HG02759 (cell line): ENCODE data around the gene HK2.

Source experiments
- ATAC-seq: cut with Tn5 transposase; IDR thresholded peaks from one replicate; pipeline ENCODE4 v1.9.1; 2021; ENCODE audit warnings: mild to moderate bottlenecking, moderate library complexity; ENCODE audit not compliant: unreplicated experiment

Gene HK2

GRCh38 chr2:74856599-74856998 lies 22.7 kb downstream of the HK2 start:
- no peak for ATAC-seq

- no peak for ATAC-seq
Measured at GRCh38 chr2:74857215-74857614, 23.3 kb downstream of the HK2 start.

- no peak for ATAC-seq
Measured at GRCh38 chr2:74857725-74858124, 23.8 kb downstream of the HK2 start.

DNA sequence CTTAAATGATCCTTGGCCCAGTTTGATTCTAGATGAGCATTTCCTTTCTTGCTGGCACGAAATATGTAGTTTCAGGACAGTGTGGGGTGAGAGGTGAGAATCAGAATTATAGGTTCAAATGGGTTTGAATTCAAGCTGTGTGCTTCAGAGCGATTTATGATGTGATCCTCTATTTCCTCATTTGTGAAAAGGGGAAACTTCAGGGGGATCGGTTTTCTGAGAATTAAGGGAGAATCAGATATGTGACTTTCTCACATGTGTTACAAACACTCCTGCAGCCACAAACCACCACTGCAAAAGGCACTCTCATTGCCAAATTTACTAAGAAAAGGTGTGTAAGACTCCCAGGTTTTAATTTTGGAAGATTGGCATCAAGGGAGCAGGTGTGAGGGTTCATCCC lies 24.4 kb downstream of the HK2 start:
- no peak for ATAC-seq

DNA sequence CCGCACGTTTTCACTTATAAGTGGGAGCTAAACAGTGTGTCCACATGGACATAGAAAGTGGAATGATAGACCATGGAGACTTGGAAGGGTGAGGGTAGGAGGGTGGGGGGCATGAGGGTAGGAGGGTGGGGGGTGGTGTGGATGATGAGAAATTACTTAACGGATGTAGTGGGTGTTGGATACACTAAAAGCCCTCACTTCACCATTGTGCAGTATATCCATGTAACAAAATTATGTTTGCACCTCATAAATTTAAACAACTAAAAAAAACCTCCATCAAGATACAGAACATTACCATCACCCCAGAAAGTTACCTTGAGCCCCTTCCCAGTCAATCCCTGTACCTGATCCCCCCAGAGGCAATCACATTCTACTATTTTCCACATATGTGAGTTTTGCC lies 26.2 kb downstream of the HK2 start:
- no peak for ATAC-seq

DNA sequence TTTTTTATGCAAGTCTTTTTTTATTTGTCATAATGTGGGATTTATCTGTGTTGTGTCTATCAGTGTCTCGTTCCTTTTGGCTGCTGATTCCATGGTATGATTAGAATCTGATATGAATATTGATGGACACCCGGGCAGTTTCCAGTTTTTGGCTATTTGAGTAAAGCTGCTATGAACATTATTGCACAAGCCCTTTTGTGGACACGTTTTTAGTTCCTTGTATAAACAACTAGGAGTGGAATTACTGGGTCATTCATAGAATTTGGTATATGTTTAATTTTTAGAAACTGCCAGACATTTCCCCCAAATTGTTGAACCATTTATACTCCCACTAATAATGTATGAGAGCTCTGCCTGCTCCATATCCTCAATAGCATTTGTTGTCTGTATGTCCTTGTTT lies 26.6 kb downstream of the HK2 start:
- no peak for ATAC-seq

GRCh38 chr2:74861531-74861930 lies 27.6 kb downstream of the HK2 start:
- ATAC-seq, result no peak

- no peak for ATAC-seq
Measured at GRCh38 chr2:74862020-74862964, 28.4 kb downstream of the HK2 start.

DNA sequence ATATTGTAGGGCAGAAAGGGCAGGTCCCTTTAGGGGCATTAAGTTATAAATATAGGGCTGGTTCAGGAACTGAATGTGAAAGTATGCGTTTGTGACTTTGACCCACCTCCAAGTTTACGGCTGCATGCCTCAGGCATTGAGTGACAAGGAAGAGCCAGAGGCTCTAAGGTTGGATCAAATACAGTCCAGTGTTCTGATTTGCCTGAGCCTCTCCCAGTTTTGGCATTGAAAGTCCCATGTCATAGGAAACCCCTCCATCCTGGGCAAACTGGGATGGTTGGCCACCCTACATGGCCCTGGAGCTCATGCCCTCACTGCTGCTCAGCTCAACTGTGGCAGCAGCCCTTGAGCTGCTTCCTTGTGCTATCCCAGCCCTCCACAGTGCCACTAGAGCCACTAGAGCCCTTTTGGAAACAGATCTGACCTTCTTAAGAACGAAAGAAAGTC lies 29.9 kb downstream of the HK2 start:
- peak; percentile 48 for ATAC-seq

- no peak for ATAC-seq
Measured at GRCh38 chr2:74864728-74865722, 31.1 kb downstream of the HK2 start.

GRCh38 chr2:74865770-74866674 lies 32.1 kb downstream of the HK2 start:
- no peak for ATAC-seq

DNA sequence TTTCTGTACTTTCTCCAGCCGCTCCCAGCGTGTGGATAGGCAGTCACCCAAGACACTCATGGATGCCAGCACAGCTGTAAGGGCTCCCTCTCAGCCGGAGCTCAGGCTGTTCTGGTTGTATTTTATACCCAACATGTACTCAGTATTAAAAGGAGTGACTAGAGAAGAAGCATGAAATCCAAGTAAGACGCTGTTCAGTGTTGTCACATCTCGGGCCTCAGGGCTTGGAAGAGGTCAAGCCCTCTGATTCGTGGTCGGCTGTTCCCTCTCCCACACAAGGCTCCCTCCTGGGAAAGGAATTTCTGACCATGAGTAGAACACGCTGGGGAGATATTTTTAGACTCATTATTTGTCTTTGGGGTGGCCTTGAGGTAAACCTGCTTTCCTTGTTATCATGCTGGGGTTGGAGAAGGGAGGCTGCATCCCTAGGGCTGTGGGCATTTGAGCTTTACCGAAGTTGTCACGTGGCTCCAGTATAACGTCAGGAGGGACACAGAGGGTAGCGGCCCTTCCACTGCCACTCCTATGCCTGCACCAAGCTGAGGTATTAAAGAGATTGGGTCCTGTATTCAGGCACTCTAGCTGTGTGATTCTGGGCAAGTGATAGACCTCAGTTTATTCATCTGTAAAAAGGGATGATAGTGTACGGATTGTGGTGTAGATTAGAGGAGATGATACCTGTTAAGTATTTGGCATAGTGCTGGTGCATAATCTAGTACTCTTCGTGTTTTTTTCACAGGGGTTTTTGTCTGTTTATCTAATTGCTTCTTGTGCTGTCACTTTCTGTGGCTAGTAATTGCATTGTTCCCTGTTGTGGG lies 34.1 kb downstream of the HK2 start:
- no peak for ATAC-seq

GRCh38 chr2:74869517-74869916 lies 35.6 kb downstream of the HK2 start:
- no peak for ATAC-seq

- no peak for ATAC-seq
Measured at GRCh38 chr2:74870951-74871350, 37.0 kb downstream of the HK2 start.

- ATAC-seq, result no peak
Measured at GRCh38 chr2:74871414-74871813, 37.5 kb downstream of the HK2 start.

DNA sequence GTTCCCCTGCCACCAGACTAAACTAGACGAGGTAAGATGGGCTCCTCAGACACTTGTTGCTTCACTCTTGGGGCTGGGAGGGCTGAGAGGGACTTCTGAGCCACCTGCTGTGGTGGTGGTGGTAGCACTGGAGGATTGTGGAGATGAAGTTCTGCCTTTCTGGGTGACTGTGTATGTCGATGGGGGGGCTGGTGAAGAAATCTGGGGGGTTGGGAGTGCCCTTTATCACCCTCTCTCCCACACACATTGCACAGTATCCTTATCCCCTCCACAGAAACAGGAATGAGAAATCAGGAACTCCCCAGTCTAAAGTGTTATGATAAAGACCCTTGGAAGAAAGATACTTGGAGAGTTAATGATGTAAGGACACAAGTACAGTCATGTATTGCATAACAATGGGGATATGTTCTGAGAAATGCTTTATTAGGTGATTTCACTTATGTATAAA lies 38.5 kb downstream of the HK2 start:
- ATAC-seq, result no peak

DNA sequence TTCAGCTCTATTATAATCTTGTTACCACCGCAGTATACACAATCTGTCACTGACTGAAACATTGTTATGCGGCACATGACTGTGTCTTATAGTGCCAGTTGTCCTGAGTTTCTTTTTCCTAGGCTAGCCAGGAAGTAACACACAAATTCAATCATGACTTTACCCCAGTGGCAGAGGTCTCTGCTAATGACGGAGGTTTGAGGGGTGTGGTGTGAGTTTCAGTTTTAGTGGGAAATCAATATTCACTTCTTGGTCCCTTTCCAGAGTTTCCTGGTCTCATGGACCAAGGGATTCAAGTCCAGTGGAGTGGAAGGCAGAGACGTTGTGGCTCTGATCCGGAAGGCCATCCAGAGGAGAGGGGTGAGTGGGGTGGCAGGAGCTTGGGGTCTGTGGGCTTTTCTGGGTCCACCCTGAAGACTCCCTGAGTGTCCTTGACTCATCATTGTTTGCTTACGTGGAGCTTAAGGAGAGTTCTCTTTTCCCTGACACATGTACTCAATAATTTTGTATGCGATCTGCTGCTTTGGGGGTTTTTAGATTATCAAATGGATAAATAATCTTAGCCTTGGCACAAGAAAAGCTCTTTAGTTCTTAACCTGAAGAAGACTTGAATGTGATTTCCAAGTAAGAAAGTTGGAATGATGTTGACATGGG lies 39.2 kb downstream of the HK2 start:
- no peak for ATAC-seq

GRCh38 chr2:74873678-74874640 lies 40.0 kb downstream of the HK2 start:
- ATAC-seq, result no peak
